Stimulated activated CD4-positive, alpha-beta T cell treated with anti-CD3 and anti-CD28 coated beads, Interleukin-15, amount 100 ng/mL, for 48 hours (primary cell): ENCODE measurements around the gene ATP2C2.
"Not testable (repeated sequence)": the region's sequence is repeated elsewhere in the genome, so short reads cannot be mapped to it uniquely, and the experiment has no call there.

ENCODE experiments used
- DNase-seq, 2 donors: peaks; one replicate each; pipeline ENCODE4 v3.0.0-alpha.2; 2020; ENCODE audit warnings: low read depth in 2 of 2

ATP2C2 gene

GRCh38 chr16:84396537-84397008, 28.2 kb downstream of the ATP2C2 start:
- no peak for DNase-seq

- DNase-seq = no peak
These were observed 28.8 kb downstream of the ATP2C2 start for GRCh38 chr16:84397090-84397489.

GRCh38 chr16:84398701-84399100, 30.4 kb downstream of the ATP2C2 start:
- no peak for DNase-seq

- DNase-seq = not testable (repeated sequence)
These were observed 31.6 kb downstream of the ATP2C2 start for GRCh38 chr16:84399912-84400311.

- DNase-seq = not testable (repeated sequence)
These were observed 35.1 kb downstream of the ATP2C2 start for GRCh38 chr16:84403435-84403834.

- no peak for DNase-seq
These were observed 36.0 kb downstream of the ATP2C2 start for GRCh38 chr16:84404324-84404723.

- no peak for DNase-seq
These were observed 36.8 kb downstream of the ATP2C2 start for GRCh38 chr16:84404936-84405639.

- DNase-seq = no peak
These were observed 37.9 kb downstream of the ATP2C2 start for GRCh38 chr16:84406006-84406963.

- DNase-seq = no peak
These were observed 39.4 kb downstream of the ATP2C2 start for GRCh38 chr16:84407588-84408313.

- DNase-seq = no peak
These were observed 40.0 kb downstream of the ATP2C2 start for GRCh38 chr16:84408314-84408690.

GRCh38 chr16:84408856-84409255, 40.5 kb downstream of the ATP2C2 start:
- DNase-seq = no peak

GRCh38 chr16:84410361-84411138, 42.2 kb downstream of the ATP2C2 start:
- no peak for DNase-seq

- DNase-seq = no peak
These were observed 43.4 kb downstream of the ATP2C2 start for GRCh38 chr16:84411768-84412167.

- DNase-seq = no peak
These were observed 43.9 kb downstream of the ATP2C2 start for GRCh38 chr16:84412262-84412661.

- no peak for DNase-seq
These were observed 45.1 kb downstream of the ATP2C2 start for GRCh38 chr16:84413244-84414004.

- no peak for DNase-seq
These were observed 46.5 kb downstream of the ATP2C2 start for GRCh38 chr16:84414789-84415326.

- no peak for DNase-seq
These were observed 48.3 kb downstream of the ATP2C2 start for GRCh38 chr16:84416407-84417321.

- no peak for DNase-seq
These were observed 49.9 kb downstream of the ATP2C2 start for GRCh38 chr16:84418056-84418849.
